Measurements from ENCODE around the gene HTR4.
"Not testable (repeated sequence)": the region's sequence is repeated elsewhere in the genome, so short reads cannot be mapped to it uniquely, and the experiment has no call there.

DNA sequence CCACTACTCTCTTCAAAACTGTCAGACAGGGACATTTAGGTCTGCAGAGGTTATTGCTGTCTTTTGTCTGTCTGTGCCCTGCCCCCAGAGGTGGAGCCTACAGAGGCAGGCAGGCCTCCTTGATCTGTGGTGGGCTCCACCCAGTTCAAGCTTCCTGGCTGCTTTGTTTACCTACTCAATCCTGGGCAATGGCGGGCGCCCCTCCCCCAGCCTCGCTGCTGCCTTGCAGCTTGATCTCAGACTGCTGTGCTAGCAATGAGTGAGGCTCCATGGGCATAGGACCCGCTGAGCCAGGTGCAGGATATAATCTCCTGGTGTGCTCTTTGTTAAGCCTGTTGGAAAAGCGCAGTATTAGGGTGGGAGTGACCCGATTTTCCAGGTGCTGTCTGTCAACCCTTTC lies 19.4 kb upstream of the HTR4 start:
- TF ChIP-seq, protein P1, sequence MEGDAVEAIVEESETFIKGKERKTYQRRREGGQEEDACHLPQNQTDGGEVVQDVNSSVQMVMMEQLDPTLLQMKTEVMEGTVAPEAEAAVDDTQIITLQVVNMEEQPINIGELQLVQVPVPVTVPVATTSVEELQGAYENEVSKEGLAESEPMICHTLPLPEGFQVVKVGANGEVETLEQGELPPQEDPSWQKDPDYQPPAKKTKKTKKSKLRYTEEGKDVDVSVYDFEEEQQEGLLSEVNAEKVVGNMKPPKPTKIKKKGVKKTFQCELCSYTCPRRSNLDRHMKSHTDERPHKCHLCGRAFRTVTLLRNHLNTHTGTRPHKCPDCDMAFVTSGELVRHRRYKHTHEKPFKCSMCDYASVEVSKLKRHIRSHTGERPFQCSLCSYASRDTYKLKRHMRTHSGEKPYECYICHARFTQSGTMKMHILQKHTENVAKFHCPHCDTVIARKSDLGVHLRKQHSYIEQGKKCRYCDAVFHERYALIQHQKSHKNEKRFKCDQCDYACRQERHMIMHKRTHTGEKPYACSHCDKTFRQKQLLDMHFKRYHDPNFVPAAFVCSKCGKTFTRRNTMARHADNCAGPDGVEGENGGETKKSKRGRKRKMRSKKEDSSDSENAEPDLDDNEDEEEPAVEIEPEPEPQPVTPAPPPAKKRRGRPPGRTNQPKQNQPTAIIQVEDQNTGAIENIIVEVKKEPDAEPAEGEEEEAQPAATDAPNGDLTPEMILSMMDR (IDR thresholded peaks at IDR 0.05; ENCODE audit: extremely low read depth in 1 of 2, insufficient read depth in 1 of 2, low read depth in 1 of 2, low read length in 2 of 2) = not testable (repeated sequence)
- not testable (repeated sequence) for TF ChIP-seq POLR2A (IDR thresholded peaks at IDR 0.05; ENCODE audit: low read depth, low read length); MYC (IDR thresholded peaks at IDR 0.05; ENCODE audit: low read depth, low read length); POLR2AphosphoS5 (IDR thresholded peaks at IDR 0.05; ENCODE audit: insufficient read depth, low read depth, low read length); FOS (IDR thresholded peaks at IDR 0.05; ENCODE audit: borderline replicate concordance, insufficient read depth, low read length)
